Activated gamma-delta T cell (primary cell): ENCODE data around the gene FOXN3.

ENCODE experiments used
- DNase-seq: peaks from one replicate; lab custom pipeline; 2025; lab: John Stamatoyannopoulos, UW

The FOXN3 gene

DNA sequence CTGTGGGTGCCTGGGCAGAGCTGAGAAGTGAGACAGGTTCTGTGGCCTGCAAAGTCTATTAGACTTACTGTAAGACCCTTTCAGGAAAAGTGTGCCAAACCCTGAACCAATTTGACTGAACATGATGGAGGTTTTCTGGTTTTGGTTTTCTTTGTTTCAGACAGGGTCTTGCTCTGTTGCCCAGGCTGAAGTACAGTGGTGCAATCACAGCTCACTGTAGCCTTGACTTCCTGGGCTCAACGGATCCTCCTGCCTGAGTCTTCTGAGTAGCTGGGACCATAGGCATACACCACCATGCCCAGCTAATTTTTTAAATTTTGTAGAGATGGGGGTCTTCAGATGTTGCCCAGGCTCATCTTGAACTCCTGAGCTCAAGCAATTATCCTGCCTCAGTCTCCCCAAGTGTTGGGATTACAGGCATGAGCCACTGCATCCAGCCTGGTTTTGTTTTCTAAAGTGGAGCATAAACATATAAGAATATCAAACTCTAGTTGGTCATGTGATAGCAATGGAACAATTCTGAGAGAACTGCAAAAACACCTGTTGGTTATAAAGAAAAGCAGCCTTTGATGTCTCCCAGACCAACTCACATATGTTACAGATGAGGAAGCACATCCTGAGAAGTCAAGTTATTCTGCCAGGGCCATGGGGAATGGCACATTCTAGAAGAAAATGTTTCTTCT lies 166.9 kb downstream of the FOXN3 start:
- no peak for DNase-seq

DNA sequence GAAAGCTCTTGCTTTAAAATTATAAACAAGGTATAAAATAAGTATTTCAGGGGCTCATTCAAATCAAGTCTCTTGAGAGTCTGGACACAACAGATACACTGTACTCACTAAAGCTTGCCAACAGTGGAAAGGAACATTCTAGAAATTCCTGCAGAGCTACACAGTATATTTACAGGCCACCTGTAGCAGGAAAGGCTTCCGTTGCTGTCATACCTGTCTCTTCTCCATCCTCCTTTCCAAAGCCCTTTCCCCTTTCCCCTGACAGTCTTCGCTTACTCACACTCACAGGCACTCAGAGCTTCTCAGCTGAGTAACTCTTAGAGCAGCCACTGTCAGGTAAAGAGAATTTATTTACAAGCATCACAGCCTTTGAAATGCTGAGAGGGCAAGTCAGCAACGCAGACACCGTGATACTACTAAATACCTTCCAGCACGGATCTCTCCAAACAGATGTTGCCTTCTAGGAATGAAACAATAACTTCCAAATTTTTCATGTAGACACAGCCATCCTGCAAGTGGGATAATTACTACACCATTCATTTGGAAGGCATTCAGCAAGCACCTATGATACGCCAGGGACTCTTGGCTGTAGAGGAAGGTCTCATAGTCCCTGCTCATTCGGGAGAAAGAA lies 167.9 kb downstream of the FOXN3 start:
- DNase-seq = no peak

DNA sequence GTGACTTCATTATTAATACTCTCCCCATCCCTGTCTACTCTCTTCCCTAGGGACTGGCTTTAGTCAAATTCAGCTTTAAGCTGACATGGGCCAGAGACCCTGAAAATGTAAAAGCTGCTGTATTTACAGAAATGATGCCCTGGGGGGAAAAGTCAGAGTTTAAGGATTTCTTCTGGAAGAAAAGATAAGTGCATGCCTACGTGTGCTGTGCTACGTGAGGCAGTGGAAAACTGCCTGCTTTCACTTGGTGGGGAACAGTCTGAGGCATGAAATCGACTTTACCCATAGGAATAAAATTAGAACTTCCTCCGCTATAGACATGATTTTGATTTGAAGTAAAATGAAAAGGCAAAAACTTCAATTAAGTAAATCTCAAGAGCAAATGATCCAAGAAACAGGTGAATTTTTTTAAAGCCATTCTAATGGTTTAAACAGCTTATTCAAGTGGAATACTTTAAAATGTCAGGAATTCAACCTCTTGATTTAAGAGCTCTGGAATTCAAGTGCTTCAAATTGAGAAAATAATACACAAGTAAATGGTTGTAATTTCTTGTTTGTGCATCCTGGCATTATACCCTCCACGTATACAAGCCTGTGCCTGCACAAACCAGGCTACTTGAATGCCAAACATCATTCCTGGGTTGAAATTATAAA lies 168.5 kb downstream of the FOXN3 start:
- DNase-seq = no peak

DNA sequence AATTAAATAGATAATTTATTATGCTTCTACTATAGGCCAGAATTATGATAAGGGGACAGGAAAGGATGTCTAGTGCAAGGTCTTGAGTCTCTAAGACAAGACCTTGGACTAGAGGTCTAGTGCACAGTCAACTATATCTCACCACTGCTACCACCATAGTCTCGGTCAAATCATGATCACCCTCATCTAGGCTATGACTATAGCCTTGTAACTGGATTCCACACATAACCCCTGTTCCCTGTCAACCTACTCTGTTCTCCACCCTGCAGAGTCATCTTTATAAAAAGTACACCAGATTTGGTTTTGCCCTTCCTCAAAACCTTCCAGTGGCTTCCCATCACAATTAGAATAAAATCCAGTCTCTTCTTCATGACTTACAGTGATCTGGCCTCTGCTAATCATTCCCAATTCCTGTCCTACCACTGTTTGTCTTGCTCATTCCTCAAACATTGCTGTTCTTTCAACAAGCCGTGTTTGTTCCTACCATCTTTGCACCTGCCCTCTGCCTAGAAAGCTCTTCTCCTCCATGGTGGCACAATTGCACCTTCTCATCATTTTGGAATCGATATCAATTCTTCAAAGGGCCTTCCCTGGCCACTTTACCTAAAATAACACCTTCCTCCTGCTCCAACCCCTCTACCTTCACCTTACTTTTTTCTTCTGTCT lies 169.4 kb downstream of the FOXN3 start:
- DNase-seq = no peak

GRCh38 chr14:89246290-89246689 lies 170.7 kb downstream of the FOXN3 start:
- DNase-seq = no peak

GRCh38 chr14:89245802-89246201 lies 171.2 kb downstream of the FOXN3 start:
- no peak for DNase-seq

GRCh38 chr14:89244720-89245119 lies 172.3 kb downstream of the FOXN3 start:
- DNase-seq = no peak

- DNase-seq = no peak
Measured at GRCh38 chr14:89243741-89244140, 173.3 kb downstream of the FOXN3 start.

DNA sequence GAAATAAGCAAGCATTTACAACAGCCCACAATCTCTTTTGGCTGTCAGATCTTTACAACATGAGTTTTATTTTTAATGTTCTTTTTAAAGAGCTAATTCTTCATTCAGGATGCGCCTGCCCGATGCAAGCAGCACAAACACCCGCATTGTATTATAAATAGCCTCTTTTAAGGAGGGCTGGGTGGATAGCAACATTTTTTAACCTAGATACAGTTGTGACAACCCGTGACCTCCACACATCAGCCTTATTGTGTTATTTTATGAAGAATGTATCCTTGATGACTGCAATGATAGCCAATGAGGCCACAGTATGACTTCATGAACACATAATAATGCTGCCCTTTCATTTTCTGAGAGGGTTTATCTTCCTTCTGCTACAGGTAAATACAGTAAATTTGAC lies 173.7 kb downstream of the FOXN3 start:
- no peak for DNase-seq

DNA sequence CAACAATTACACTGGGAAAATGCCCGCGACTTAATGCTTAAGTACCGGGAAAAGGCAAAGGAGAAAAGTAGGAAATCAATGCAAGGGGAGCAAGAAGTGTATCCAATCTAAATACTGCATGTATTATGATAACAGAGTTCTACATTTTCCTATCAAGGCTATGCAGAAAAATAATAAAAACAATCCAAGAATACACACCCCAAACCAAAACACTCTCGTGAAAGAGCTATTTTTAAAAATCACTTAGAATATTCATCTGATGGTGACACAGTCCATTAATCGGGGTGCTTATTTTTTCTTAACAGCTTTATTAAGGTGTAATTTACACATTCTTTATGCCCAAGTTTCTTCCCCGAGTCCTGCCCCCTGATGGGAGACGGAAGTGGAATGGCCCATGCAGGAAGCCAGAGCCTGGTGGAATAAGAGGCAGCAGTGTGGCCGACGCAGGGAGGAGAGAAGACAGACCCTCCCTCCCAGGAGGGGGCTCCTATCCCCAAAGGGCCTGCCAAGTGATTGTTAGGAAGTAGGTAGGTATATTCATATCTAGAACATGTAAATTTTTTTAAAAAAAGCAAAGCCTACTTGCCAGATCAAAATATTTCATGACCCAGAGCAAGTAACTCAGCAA lies 174.3 kb downstream of the FOXN3 start:
- DNase-seq = no peak

DNA sequence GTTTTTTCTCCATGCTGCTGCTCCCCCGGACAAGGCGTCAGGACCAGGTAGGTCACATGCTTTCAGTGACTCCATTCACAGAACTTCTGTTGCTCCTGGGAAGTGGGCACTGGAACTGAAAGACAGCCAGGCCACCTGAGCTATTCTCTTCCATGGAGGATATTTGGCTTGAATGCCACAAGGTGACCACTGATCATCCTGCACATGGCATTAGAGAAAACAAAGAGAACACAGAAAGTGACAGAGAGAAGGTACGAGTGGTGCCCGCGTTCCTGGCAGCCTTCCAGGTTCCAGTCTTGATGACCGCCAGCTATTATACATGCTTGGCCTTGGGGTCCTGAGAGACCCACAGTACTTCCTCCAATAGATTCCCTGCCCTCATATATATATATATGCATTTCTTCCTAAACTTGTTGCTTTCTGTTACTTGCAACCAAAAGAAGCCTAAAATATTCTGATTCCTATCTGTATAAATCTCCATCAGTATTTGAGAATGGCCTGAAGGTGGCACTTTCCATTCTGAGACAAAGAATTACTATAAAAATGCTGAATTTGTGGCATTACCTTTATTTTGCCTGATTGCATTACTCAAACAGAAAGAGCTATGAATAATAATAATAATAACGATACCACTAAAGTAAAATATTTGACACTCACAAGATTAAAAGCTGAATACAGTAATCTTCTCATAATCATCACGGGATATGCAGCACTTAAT lies 174.9 kb downstream of the FOXN3 start:
- DNase-seq = no peak

DNA sequence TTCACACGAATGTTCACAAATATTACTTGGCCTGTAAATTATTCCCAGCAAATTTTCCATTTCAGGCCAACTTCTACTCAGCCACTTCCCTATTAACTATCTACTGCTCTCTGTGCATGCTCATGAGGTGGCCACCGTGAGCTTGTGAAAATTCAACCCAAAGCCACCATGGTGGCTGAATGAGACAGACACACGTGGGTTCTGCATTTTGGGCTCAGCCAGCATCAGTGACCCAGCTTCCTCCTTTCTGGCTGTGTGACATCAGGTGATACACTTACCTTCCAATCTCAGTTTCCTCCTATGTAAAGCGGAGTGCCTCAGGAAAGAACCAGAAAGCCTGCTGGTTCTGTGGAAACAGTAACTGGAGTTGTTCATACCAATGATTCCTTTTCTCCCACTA lies 175.8 kb downstream of the FOXN3 start:
- no peak for DNase-seq

- no peak for DNase-seq
Measured at GRCh38 chr14:89240414-89240813, 176.6 kb downstream of the FOXN3 start.

DNA sequence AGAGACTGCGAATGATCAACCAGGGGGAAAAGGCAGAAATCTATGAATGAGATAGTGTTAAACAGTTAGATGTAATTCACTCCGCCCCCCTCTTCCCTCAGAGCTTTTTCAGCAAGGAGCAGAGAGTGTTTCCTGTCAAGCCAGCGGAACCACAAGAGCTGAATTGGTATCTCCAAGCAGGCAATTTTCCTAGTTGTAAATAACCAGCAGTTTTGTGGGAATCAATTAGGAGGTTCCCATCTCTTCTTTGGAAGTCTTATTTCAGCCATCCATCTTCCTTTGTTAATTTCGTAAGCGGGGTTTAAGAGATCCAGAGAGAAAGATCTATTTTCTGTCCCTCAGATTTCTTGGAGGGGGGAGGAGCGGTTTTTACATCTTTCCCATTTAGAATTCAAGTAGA lies 178.0 kb downstream of the FOXN3 start:
- no peak for DNase-seq

GRCh38 chr14:89237921-89238529 lies 179.0 kb downstream of the FOXN3 start:
- no peak for DNase-seq

- no peak for DNase-seq
Measured at GRCh38 chr14:89236851-89237250, 180.2 kb downstream of the FOXN3 start.

- DNase-seq = no peak
Measured at GRCh38 chr14:89233184-89233583, 183.8 kb downstream of the FOXN3 start.

DNA sequence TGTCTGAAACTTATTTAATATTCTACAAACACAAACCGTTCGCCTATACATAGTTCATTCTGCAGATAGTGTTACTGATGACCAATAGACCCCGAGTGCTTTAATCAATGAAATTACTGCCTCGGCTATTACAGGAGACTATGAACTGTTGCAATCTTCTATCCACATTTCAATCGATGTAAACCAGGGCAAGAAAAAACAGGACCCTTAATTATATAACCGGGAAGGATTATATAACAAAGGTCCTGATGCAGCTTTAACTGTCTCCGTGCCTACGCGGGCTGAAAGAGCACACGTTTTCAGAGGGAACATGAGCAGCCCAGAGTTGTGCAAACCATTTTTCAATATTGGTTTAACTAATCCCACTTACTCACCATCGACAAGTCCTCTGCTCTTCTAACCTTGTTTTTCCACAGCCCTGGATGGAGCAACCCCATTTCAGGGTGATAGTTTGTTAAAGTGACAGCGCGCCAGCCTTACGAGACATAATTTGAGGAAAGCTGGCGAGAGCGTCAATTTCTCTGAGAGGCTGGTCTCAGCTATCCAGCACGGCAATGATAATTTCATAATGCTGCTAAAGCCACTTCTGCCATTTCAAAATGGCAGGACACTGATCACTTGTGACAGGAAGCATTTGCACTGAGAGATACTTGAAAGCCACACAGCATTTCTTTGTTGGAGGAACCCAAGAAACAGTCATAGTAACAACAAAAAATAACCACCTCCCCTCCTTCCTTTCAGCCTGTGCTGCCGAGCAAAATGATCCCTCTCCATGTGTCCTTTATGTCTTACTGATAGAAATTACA lies 184.6 kb downstream of the FOXN3 start:
- no peak for DNase-seq

DNA sequence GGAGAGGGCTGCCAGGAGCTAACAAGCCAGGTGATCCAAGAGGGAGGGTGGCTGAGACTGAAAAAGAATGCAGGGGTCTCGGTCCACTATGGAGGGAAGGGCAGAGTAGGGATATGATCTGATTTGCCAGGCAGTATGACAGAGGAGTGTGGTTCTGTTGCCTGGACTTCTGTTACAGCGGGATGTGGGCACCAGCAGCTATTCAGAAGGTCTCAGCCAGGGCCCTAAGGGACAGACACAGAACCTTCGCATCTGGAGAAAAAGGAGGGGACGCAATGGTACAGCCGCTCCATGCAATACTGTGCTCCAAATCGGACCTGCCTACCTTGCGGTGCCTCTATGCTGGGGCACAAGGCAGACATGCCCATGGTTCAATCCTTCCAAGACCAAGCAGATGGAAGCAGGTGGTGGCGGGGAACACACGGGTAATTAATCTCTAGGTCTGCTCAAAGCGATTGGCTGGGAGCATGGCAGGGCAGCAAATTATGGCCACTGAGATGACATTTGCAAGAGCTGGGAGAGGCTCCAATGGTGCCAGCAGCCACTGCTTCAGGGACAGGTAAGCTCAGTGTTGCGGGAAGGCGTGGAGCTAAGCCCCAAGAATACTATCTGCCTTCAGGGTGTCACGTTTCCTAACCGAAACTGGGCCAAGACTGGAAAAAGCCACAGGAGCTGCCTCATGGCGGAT lies 185.5 kb downstream of the FOXN3 start:
- no peak for DNase-seq
